Measurements from ENCODE around the gene SEC14L5. TPM values are rescaled to one million over a fixed set of nuclear protein-coding genes. Genes with fewer than 3 reads are reported as not detected.

The SEC14L5 gene
- total RNA-seq, 4 donors from 2014 or later: 0.83 to 1.8 (median 1.1) TPM

- intact Hi-C loops (cut with DNase I): loop anchor here (10.0 kb wide), 1 partner anchor 220 kb away; the partner anchor contains the start of genes ANKS3 and DNAAF8
- WGBS: 77% methylated on average over 1 of the region's 1 CpG
- H3K36me3 ChIP-seq: no peaks in the 10 kb centered on the region
- H3K27ac ChIP-seq (replicated peaks in 1 of 4): no peak overlapping the region
- TF ChIP-seq POLR2A (IDR thresholded peaks at IDR 0.05; ENCODE audit: low read depth) (no peak), POLR2AphosphoS5 (IDR thresholded peaks at IDR 0.05) (no peak), CTCF (IDR thresholded peaks at IDR 0.05) (no peak), EP300 (IDR thresholded peaks at IDR 0.05) (no peak)
- no peaks in the 10 kb centered on the region for H3K27me3 ChIP-seq
- H3K4me1 ChIP-seq: peaks cover 16 to 35% (median 31%) of the 10 kb centered on the region in 4 donors
- no peaks in the 10 kb centered on the region for H3K9me3 ChIP-seq
- DNase-seq (ENCODE audit: extremely low spot score): no peak
- H3K4me3 ChIP-seq: no peak overlapping the region
Observed at GRCh38 chr16:4954714-4955113, 3.4 kb upstream of the SEC14L5 start.

GRCh38 chr16:4957420-4957719, 760 bp upstream of the SEC14L5 start:
- Histone ChIP-seq H3K27ac (replicated peaks in 1 of 4) (peak overlapping the region; percentile 64 to 78 (median 72)), H3K27me3 (no peaks in the 10 kb centered on the region), H3K9me3 (no peaks in the 10 kb centered on the region), H3K36me3 (no peaks in the 10 kb centered on the region), H3K4me1 (peaks cover 16 to 35% (median 31%) of the 10 kb centered on the region in 4 donors), H3K4me3 (peak overlapping the region; percentile 53 to 72 (median 60))
- no peak for DNase-seq (ENCODE audit: extremely low spot score)
- TF ChIP-seq CTCF (IDR thresholded peaks at IDR 0.05): no peak
- TF ChIP-seq EP300 (IDR thresholded peaks at IDR 0.05): no peak
- TF ChIP-seq POLR2AphosphoS5 (IDR thresholded peaks at IDR 0.05): no peak
- no peak for TF ChIP-seq POLR2A (IDR thresholded peaks at IDR 0.05; ENCODE audit: low read depth)
- WGBS: 14% methylated on average over 10 of the region's 10 CpGs
- intact Hi-C loops (cut with DNase I): loop anchor here (10.0 kb wide), 1 partner anchor 223 kb away; the partner anchor contains the start of genes ANKS3 and DNAAF8

- intact Hi-C loops (cut with DNase I): loop anchor here (10.0 kb wide), 1 partner anchor 224 kb away; the partner anchor contains the start of genes ANKS3 and DNAAF8
- no peaks in the 10 kb centered on the region for H3K36me3 ChIP-seq
- DNase-seq (ENCODE audit: extremely low spot score): no peak
- 33% methylated on average over 25 of the region's 29 CpGs for WGBS
- no peak for TF ChIP-seq CTCF (IDR thresholded peaks at IDR 0.05)
- no peak for TF ChIP-seq EP300 (IDR thresholded peaks at IDR 0.05)
- no peak for TF ChIP-seq POLR2A (IDR thresholded peaks at IDR 0.05; ENCODE audit: low read depth)
- TF ChIP-seq POLR2AphosphoS5 (IDR thresholded peaks at IDR 0.05): no peak
- H3K9me3 ChIP-seq: no peaks in the 10 kb centered on the region
- H3K27me3 ChIP-seq: no peaks in the 10 kb centered on the region
- H3K27ac ChIP-seq (replicated peaks in 1 of 4): no peak overlapping the region
- H3K4me1 ChIP-seq: peaks cover 16 to 35% (median 31%) of the 10 kb centered on the region in 4 donors
- peak overlapping the region; percentile 53 to 72 (median 60) for H3K4me3 ChIP-seq
Observed at GRCh38 chr16:4958510-4959438, 644 bp downstream of the SEC14L5 start.

- no peaks in the 10 kb centered on the region for H3K36me3 ChIP-seq
- intact Hi-C loops (cut with DNase I): loop anchor here (10.0 kb wide), 1 partner anchor 114 kb away; the partner anchor contains the start of gene ALG1
- 73% methylated on average over 6 of the region's 6 CpGs for WGBS
- no peak overlapping the region for H3K4me3 ChIP-seq
- TF ChIP-seq CTCF (IDR thresholded peaks at IDR 0.05): no peak
- TF ChIP-seq EP300 (IDR thresholded peaks at IDR 0.05): no peak
- TF ChIP-seq POLR2AphosphoS5 (IDR thresholded peaks at IDR 0.05): no peak
- TF ChIP-seq POLR2A (IDR thresholded peaks at IDR 0.05; ENCODE audit: low read depth): no peak
- H3K9me3 ChIP-seq: no peaks in the 10 kb centered on the region
- H3K27me3 ChIP-seq: no peaks in the 10 kb centered on the region
- DNase-seq (ENCODE audit: extremely low spot score): no peak
- no peak overlapping the region for H3K27ac ChIP-seq (replicated peaks in 1 of 4)
- H3K4me1 ChIP-seq: peaks cover 16 to 35% (median 31%) of the 10 kb centered on the region in 4 donors
Observed at GRCh38 chr16:4960579-4960978, 2.4 kb downstream of the SEC14L5 start.

All from esophagus muscularis mucosa (tissue), 4 donors.